VCaP (cell line): ENCODE data around the gene SPTBN4.
"Not testable (repeated sequence)": the region's sequence is repeated elsewhere in the genome, so short reads cannot be mapped to it uniquely, and the experiment has no call there.

Experiments
- H3K27ac ChIP-seq: fragments of 450-650 bp; 2 replicates; pipeline ENCODE4 v1.5.1; 2017
- TF ChIP-seq, protein P1 (sequence below): fragments of 450-650 bp; conservative IDR thresholded peaks from 2 replicates; pipeline ENCODE4 v1.5.1; 2017; ENCODE audit warnings: mild to moderate bottlenecking, moderate library complexity

SPTBN4 gene

DNA sequence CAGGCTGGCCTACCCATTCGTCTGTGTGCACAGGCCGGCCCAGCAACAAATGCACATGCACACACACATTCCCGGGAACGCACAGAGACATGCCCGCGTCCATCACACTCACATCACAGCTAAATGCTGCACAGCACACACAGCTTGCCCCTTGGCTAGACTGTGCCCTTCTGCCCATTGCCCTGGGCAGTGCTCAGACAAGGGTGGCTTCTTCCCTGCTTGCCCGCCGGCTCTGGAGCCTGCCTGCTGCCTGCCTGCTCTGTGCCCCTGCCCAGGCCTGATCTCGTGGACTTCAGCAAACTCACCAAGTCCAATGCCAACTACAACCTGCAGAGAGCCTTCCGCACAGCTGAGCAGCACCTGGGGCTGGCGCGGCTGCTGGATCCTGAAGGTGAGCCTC is 30.4 kb downstream of the SPTBN4 start:
- TF ChIP-seq, protein P1, sequence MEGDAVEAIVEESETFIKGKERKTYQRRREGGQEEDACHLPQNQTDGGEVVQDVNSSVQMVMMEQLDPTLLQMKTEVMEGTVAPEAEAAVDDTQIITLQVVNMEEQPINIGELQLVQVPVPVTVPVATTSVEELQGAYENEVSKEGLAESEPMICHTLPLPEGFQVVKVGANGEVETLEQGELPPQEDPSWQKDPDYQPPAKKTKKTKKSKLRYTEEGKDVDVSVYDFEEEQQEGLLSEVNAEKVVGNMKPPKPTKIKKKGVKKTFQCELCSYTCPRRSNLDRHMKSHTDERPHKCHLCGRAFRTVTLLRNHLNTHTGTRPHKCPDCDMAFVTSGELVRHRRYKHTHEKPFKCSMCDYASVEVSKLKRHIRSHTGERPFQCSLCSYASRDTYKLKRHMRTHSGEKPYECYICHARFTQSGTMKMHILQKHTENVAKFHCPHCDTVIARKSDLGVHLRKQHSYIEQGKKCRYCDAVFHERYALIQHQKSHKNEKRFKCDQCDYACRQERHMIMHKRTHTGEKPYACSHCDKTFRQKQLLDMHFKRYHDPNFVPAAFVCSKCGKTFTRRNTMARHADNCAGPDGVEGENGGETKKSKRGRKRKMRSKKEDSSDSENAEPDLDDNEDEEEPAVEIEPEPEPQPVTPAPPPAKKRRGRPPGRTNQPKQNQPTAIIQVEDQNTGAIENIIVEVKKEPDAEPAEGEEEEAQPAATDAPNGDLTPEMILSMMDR, result no peak
- no peak overlapping the region for H3K27ac ChIP-seq

DNA sequence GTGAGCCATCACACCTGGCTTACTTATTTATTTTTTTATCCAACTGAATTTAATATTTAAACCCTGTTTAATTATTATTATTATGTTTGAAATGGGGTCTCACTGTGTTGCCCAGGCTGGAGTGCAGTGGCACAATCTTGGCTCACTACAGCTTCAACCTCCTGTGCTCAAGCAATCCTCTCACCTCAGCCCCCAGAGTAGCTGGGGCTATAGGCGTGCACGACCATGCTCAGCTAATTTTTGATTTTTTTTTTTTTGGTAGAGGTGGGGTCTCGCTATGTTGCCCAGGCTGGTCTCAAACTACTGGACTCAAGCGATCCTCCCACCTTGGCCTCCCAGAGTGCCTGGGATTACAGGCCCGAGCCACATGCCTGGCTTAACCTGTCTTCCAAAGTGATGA is 32.5 kb downstream of the SPTBN4 start:
- no peak overlapping the region for H3K27ac ChIP-seq
- TF ChIP-seq, protein P1, result no peak

DNA sequence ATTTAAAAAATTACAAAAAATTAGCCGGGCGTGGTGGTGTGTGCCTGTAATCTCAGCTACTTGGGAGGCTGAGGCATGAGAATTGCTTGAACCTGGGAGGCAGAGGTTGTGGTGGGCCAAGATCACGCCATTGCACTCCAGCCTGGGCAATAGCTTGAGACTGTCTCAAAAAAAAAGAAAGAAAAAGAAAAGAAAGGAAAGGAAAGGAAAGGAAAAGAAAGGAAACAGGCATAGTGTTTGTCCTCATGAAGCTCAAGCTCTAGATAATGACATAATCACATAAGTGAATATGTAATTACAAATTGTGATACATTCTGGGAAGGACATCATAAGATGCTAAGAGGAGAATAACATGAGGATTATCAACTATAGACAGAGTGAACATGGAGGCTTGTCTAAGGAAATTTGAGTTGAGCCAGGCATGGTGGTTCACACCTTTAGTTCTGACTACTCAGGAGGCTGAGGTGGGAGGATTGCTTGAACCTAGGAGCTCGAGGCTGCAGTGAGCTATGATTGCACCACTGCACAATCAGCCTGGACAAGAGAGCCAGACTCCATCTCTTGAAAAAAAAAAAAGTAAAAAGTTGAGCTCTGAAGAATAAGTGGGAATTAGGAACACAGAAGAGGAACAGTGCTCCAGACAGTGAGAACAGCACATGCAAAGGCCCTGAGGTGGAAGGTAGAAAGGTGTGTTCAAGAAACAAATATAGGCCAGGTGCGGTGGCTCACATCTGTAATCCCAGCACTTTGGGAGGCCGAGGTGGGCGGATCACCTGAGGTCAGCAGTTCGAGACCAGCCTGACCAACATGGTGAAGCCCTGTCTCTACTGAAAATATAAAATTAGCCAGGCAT is 34.1 kb downstream of the SPTBN4 start:
- H3K27ac ChIP-seq, result not testable (repeated sequence)

DNA sequence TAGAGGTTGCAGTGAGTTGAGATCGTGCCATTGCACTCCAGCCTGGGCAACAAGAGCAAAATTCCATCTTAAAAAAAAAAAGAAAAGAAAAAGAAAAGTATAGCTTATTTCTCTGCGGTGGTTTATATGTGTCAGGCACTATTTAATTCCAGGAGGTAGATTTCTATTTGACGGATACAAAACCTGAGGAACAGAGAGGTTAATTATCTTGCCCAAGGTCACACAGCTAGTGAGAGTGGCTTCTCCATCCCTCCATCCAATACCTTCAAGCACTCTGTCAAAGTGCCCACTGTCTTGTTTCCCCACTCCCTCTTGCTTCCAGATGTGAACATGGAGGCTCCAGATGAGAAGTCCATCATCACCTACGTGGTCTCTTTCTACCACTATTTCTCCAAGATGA is 34.8 kb downstream of the SPTBN4 start:
- TF ChIP-seq, protein P1, result no peak

DNA sequence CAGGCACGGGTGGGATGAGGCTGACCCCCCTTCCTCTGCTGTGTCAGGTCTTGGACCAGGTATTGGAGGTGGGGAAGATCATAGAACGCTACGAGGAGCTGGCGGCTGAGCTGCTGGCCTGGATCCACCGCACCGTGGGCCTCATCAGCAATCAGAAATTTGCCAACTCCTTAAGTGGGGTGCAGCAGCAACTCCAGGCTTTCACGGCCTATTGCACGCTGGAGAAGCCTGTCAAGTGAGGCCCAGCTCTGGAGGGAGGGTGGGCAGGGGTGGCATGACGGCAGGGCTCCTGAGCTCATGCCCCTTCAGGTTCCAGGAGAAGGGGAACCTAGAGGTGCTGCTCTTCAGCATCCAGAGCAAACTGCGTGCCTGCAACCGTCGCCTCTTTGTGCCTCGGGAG is 35.3 kb downstream of the SPTBN4 start:
- TF ChIP-seq, protein P1, result no peak
- no peak overlapping the region for H3K27ac ChIP-seq

More for the DNA sequence above, 34.8 kb downstream of the SPTBN4 start:
- H3K27ac ChIP-seq, result no peak overlapping the region

DNA sequence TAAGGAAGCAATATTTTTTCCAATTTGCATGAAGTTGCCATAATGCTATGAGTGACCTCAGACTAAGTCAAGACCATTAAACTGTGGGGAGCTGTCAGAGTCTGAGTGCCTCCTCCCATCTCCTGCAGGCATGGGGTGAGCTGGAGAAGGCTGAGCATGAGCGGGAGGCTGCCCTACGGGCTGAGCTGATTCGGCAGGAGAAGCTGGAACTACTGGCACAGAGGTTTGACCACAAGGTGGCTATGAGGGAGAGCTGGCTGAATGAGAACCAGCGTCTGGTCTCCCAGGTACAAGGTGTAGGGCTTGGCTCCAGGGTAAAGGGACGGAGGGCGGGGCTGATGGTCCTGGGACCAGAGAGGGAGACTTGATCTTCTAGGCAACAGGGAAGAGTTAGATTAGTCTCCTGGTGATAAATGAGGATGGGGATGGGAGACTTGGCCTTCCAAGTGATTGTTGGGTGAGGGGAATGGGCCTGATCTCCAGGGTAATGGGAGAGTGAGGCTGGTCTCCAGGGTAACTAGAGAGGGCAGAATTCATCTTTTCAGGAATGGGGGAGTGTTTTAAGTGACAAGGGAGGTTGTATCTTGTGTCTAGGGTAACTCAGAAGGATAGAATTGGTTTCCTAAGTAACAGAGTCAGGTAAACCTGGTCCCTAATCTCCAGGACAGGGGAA is 36.0 kb downstream of the SPTBN4 start:
- H3K27ac ChIP-seq, result no peak overlapping the region
- TF ChIP-seq, protein P1, result no peak; the same call in 1 of the 2 replicates

DNA sequence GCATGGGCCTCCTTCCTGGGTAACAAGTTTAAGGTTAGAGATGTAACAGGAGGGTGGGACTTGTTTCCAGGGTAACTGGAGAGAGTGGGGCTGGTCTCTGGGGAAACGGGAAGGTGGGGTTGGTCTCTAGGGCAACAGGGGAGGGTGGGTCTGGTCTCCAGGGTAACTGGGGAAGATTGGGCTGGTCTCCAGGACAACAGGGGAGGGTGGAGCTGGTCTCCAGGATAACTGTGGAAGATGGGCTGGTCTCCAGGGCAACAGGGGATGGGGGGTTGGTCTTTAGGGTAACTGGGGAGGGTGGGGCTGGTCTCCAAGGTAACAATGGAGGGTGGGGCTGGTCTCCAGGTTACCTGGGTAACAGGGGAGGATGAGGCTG is 36.5 kb downstream of the SPTBN4 start:
- TF ChIP-seq, protein P1, result no peak
- no peak overlapping the region for H3K27ac ChIP-seq

DNA sequence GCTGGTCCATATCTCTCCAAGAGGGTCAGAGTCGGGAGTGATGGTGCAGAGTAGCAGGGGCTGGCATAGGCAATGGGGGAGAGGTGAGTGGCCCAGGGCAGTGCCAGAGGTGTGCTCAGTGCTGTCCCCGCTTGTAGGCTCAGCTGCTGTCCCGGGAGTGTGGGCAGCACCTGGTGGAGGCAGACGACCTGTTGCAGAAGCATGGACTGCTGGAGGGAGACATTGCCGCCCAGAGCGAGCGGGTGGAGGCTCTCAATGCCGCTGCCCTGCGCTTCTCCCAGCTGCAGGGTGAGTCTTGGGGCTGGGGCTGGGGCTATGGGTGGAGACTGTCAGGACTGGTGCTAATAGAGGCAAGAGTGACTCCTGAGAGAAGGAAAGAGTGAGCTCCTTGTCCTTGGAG is 39.3 kb downstream of the SPTBN4 start:
- TF ChIP-seq, protein P1, result no peak
- no peak overlapping the region for H3K27ac ChIP-seq
